SU-DHL-6 (cell line): ENCODE results near the gene SLC2A2.

Experiments
- CTCF ChIP-seq: fragments of 200-600 bp; sonication (generic); IDR thresholded peaks from one replicate; pipeline ENCODE4 v1.5.1; 2017; ENCODE audit warnings: antibody characterized with exemption, mild to moderate bottlenecking, low read length, moderate library complexity; ENCODE audit not compliant: insufficient read depth, poor library complexity, severe bottlenecking
- EZH2phosphoT487 ChIP-seq: fragments of 200-600 bp; sonication (generic), shearing (Covaris generic); conservative IDR thresholded peaks from 2 replicates; pipeline ENCODE4 v1.6.1; 2018; ENCODE audit warnings: mild to moderate bottlenecking, antibody characterized with exemption, low read length, moderate library complexity, mixed read lengths

DNA sequence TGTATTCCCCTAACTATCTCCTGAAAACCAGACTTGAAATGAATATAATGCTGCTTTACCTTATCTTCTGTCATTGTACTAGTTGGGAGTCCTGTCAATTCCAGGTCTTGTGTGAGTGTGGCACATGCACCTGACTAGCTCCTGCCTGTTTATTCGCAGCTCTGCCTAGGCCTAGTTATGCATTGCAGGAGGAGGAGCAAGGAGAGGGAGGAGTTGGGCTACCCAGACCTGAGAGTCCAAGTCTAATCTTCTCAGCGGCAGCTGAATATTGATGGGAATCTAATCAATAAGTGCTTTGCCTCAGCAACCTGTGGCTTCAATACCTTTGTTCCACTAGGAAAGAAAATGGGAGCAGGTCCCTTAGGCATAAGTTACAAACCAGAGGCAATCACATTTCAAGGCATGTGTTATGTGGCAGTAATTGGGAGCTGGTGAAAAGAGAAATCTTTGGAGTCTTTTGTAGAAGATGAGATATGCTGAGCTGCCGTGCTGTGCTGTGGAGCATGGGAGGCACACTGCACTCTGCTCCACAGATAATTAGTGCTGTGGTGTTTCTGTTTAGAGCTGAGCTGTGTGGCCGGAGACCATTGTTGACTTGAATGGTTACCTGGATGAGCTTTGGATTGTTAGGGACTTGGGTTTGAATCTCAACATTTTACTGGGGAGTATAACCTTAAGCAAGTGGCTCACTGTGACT, at the start of gene SLC2A2:
- TF ChIP-seq CTCF: no peak
- no peak for TF ChIP-seq EZH2phosphoT487
